Cerebellar nuclear complex (tissue), 1 donor: Measurements from ENCODE around the gene BECN2.

Experiments
- DNase-seq, 2 experiments: peaks; one replicate each; lab custom pipeline; 2025; lab: John Stamatoyannopoulos, UW

The BECN2 gene

GRCh38 chr1:241957692-241958494 is at the start of gene BECN2:
BECN2 (plus strand) TSS chr1:241957767; CDS start chr1:241957767, 0 bp downstream.
- DNase-seq: no peak

GRCh38 chr1:241916196-241916595 is 41.4 kb upstream of the BECN2 start:
- no peak for DNase-seq

GRCh38 chr1:241917487-241917886 is 40.1 kb upstream of the BECN2 start:
- DNase-seq: no peak

- no peak for DNase-seq
Measured at GRCh38 chr1:241918879-241919278, 38.7 kb upstream of the BECN2 start.

GRCh38 chr1:241924080-241924808 is 33.3 kb upstream of the BECN2 start:
- no peak for DNase-seq

GRCh38 chr1:241926141-241926540 is 31.4 kb upstream of the BECN2 start:
- DNase-seq: no peak

- DNase-seq: no peak
Measured at GRCh38 chr1:241927321-241927720, 30.2 kb upstream of the BECN2 start.

- DNase-seq: no peak
Measured at GRCh38 chr1:241932845-241933244, 24.7 kb upstream of the BECN2 start.

- peak; percentile 40 to 51 for DNase-seq
Measured at GRCh38 chr1:241934201-241934848, 23.2 kb upstream of the BECN2 start.

GRCh38 chr1:241934866-241935265 is 22.7 kb upstream of the BECN2 start:
- no peak for DNase-seq

GRCh38 chr1:241939798-241940197 is 17.8 kb upstream of the BECN2 start:
- no peak for DNase-seq

GRCh38 chr1:241942738-241943137 is 14.8 kb upstream of the BECN2 start:
- DNase-seq: no peak

- DNase-seq: no peak
Measured at GRCh38 chr1:241944300-241944699, 13.3 kb upstream of the BECN2 start.

- DNase-seq: no peak
Measured at GRCh38 chr1:241947354-241947753, 10.2 kb upstream of the BECN2 start.

- no peak for DNase-seq
Measured at GRCh38 chr1:241950390-241950789, 7.2 kb upstream of the BECN2 start.

GRCh38 chr1:241962153-241962552 is 4.6 kb downstream of the BECN2 start:
- no peak for DNase-seq

- no peak for DNase-seq
Measured at GRCh38 chr1:241963722-241964121, 6.2 kb downstream of the BECN2 start.

- DNase-seq: no peak
Measured at GRCh38 chr1:241964550-241965282, 7.1 kb downstream of the BECN2 start.

- DNase-seq: no peak
Measured at GRCh38 chr1:241968611-241969010, 11.0 kb downstream of the BECN2 start.

GRCh38 chr1:241972703-241973369 is 15.3 kb downstream of the BECN2 start:
- DNase-seq: no peak

- no peak for DNase-seq
Measured at GRCh38 chr1:241976229-241976628, 18.7 kb downstream of the BECN2 start.

GRCh38 chr1:241979071-241979470 is 21.5 kb downstream of the BECN2 start:
- DNase-seq: no peak
